GM12878 (cell line): ENCODE measurements around the gene BRF1. TPM values are rescaled to one million over a fixed set of nuclear protein-coding genes. Genes with fewer than 3 reads are reported as not detected.

Experiments
- ATAC-seq: fragments of 200-7000 bp; cut with Tn5 transposase; 3 replicates; pipeline ENCODE4 v1.9.1; 2020; ENCODE audit warnings: mild to moderate bottlenecking, moderate library complexity
- BruUV-seq: library from RNA; stranded (reverse); fragments of 400-500 nt; replicated peaks from 2 replicates; lab custom pipeline; 2021; lab: Mats Ljungman, UMichigan
- CTCF ChIA-PET: fragments of 300-600 bp; sonication (Branson Sonifier 250); formaldehyde crosslinking; extraction: SDS; loops from one replicate; lab custom pipeline; 2021; ENCODE audit warnings: inconsistent platforms; lab: Yijun Ruan, JAX
- POLR2A ChIA-PET: fragments of 350-600 bp; formaldehyde crosslinking; extraction: SDS; loops from one replicate; lab custom pipeline; 2021; ENCODE audit warnings: inconsistent platforms; lab: Charles Lee
- RAD21 ChIA-PET: fragments of 300-600 bp; sonication (Branson Sonifier 250); formaldehyde crosslinking; loops from one replicate; lab custom pipeline; 2023; ENCODE audit warnings: antibody characterized with exemption; ENCODE audit not compliant: unreplicated experiment; lab: Charles Lee
- SMC1A ChIA-PET: fragments of 300-600 bp; sonication (Branson Sonifier 250); formaldehyde crosslinking; loops from one replicate; lab custom pipeline; 2023; ENCODE audit not compliant: unreplicated experiment, uncharacterized antibody; lab: Charles Lee
- DNase-seq: peaks from one replicate; pipeline ENCODE4 v3.0.0-alpha.2; 2011; ENCODE audit warnings: low read depth, low spot score
- FAIRE-seq: peaks from 3 replicates; lab custom pipeline; 2011; peaks lifted over from hg19 to GRCh38; lab: Jason Lieb, UNC
- H2AFZ ChIP-seq: 2 replicates; pipeline ENCODE4 v1.6.0; 2011; ENCODE audit warnings: low read depth, low read length, control low read depth; ENCODE audit not compliant: control insufficient read depth
- H3K27ac ChIP-seq: 2 replicates; pipeline ENCODE4 v1.5.1; 2011; ENCODE audit warnings: control low read depth; ENCODE audit not compliant: control insufficient read depth, insufficient read depth
- H3K27me3 ChIP-seq, 2 experiments: replicated peaks in 1 of 2; 2 replicates each; pipeline versions ENCODE4 v1.6.0 to v1.6.1; 2011; ENCODE audit warnings: low read length in 1 of 2; ENCODE audit not compliant: control insufficient read depth in 2 of 2, insufficient read depth in 2 of 2
- H3K36me3 ChIP-seq, 2 experiments: 2 replicates each; pipeline ENCODE4 v1.5.1; 2011; ENCODE audit warnings: low read length in 1 of 2; ENCODE audit not compliant: control insufficient read depth in 2 of 2, insufficient read depth in 2 of 2
- H3K4me1 ChIP-seq: 2 replicates; pipeline ENCODE4 v1.6.1; 2011; ENCODE audit warnings: mild to moderate bottlenecking, low read length, moderate library complexity, mixed read lengths; ENCODE audit not compliant: control insufficient read depth, insufficient read depth
- H3K4me2 ChIP-seq: 2 replicates; pipeline ENCODE4 v1.6.0; 2011; ENCODE audit warnings: control low read depth; ENCODE audit not compliant: control insufficient read depth, insufficient read depth
- H3K4me3 ChIP-seq: fragments of 200-600 bp; sonication (generic); 2 replicates; pipeline ENCODE4 v1.5.1; 2016
- H3K79me2 ChIP-seq: 2 replicates; pipeline ENCODE4 v1.6.0; 2011; ENCODE audit warnings: low read length; ENCODE audit not compliant: control insufficient read depth, insufficient read depth
- H3K9ac ChIP-seq: 2 replicates; pipeline ENCODE4 v1.8.0; 2011; ENCODE audit warnings: low read length, control low read depth, mixed read lengths; ENCODE audit not compliant: control insufficient read depth, insufficient read depth
- H3K9me3 ChIP-seq: replicated peaks from 3 replicates; pipeline ENCODE4 v1.5.1; 2011; ENCODE audit warnings: mild to moderate bottlenecking, low read length; ENCODE audit not compliant: control insufficient read depth, insufficient read depth
- H4K20me1 ChIP-seq: 2 replicates; pipeline ENCODE4 v1.6.0; 2011; ENCODE audit not compliant: control insufficient read depth, insufficient read depth
- BACH1 ChIP-seq: fragments of 450-650 bp; IDR thresholded peaks from 2 replicates; pipeline ENCODE4 v1.6.1; 2017; ENCODE audit warnings: mild to moderate bottlenecking, borderline replicate concordance
- CBX3 ChIP-seq: fragments of 200-600 bp; sonication (generic); IDR thresholded peaks from 2 replicates; pipeline ENCODE4 v1.6.1; 2016; ENCODE audit warnings: low read depth, borderline replicate concordance
- EGR1 ChIP-seq, 2 experiments: IDR thresholded peaks; 1 replicate in 1 of 2; 2 replicates in 1 of 2; pipeline ENCODE4 v1.6.1; 2011 to 2012; ENCODE audit warnings: low read depth in 2 of 2, low read length in 2 of 2, borderline replicate concordance in 1 of 2, mild to moderate bottlenecking in 1 of 2, moderate library complexity in 1 of 2
- IRF3 ChIP-seq: fragments of 450-650 bp; IDR thresholded peaks from 2 replicates; pipeline ENCODE4 v1.6.1; 2014; ENCODE audit warnings: mild to moderate bottlenecking
- KLF5 ChIP-seq: fragments of 450-650 bp; IDR thresholded peaks from 2 replicates; pipeline ENCODE4 v1.6.1; 2014; ENCODE audit warnings: mild to moderate bottlenecking; ENCODE audit not compliant: partially characterized antibody
- MEF2A ChIP-seq: IDR thresholded peaks from 2 replicates; pipeline ENCODE4 v1.6.1; 2011; ENCODE audit warnings: low read depth, mild to moderate bottlenecking, low read length, moderate library complexity; ENCODE audit not compliant: insufficient read depth
- MLLT1 ChIP-seq: fragments of 450-650 bp; IDR thresholded peaks from 2 replicates; pipeline ENCODE4 v1.6.1; 2016; ENCODE audit warnings: mild to moderate bottlenecking
- RB1 ChIP-seq: fragments of 450-650 bp; formaldehyde crosslinking; IDR thresholded peaks from 2 replicates; pipeline ENCODE4 v1.6.1; 2017; ENCODE audit warnings: mild to moderate bottlenecking, borderline replicate concordance
- REST ChIP-seq: IDR thresholded peaks from 2 replicates; pipeline ENCODE4 v1.6.1; 2012; ENCODE audit warnings: mild to moderate bottlenecking, low read depth, low read length
- SMAD5 ChIP-seq: IDR thresholded peaks from 2 replicates; pipeline ENCODE4 v1.6.1; 2016; ENCODE audit warnings: antibody characterized with exemption, low read depth
- SMARCA5 ChIP-seq: fragments of 450-650 bp; IDR thresholded peaks from 2 replicates; pipeline ENCODE4 v1.6.1; 2017; ENCODE audit warnings: mild to moderate bottlenecking
- WGBS: methylation state at CpG from one replicate; pipeline ENCODE4 v1.1.6; 2016; ENCODE audit warnings: low lambda C conversion rate; ENCODE audit not compliant: insufficient replicate concordance, insufficient coverage; ENCODE audit errors: missing lambda C conversion rate; 5-methylcytosine and 5-hydroxymethylcytosine counted together
- in situ Hi-C: fragments of 300-500 bp; cut with MboI; formaldehyde crosslinking; loops from 9 replicates; pipeline ENCODE4 v1.14.3; 2018; ENCODE audit warnings: mixed read lengths
- intact Hi-C: fragments of 100-400 bp; cut with micrococcal nuclease; formaldehyde crosslinking; loops from one replicate; pipeline ENCODE4 v1.14.2; 2022; ENCODE audit not compliant: unreplicated experiment
- polyA plus RNA-seq, 11 experiments: library from polyadenylated mRNA; depleted of rRNA in 4 of 11; unstranded in 6 of 11; stranded (reverse) in 5 of 11; fragments of >200 nt; fragmentation: Nextera tagmentation in 4 of 11; fragmentation: Illumina TruSeq in 1 of 11; extraction: Ambion mirVana in 4 of 11; extraction: Trizol in 1 of 11; gene quantifications; 1 replicate in 1 of 11; 2 replicates in 10 of 11; pipeline versions ENCODE4 v1.2.1 to v1.2.3, GENCODE V29; 2011 to 2016; ENCODE audit warnings: inconsistent platforms in 2 of 11, missing spikeins in 2 of 11, low read depth in 1 of 11
- total RNA-seq, 4 experiments: library from RNA; depleted of rRNA in 3 of 4; stranded (reverse); fragments of >200 nt in 3 of 4; fragmentation: Illumina TruSeq in 1 of 4; extraction: Trizol in 1 of 4; gene quantifications; 2 replicates each; pipeline versions ENCODE4 v1.2.1 to v1.2.3, GENCODE V29; 2013 to 2021
- TF ChIP-seq, protein P1 (sequence below): IDR thresholded peaks from 2 replicates; pipeline ENCODE4 v1.6.1; 2012; ENCODE audit warnings: improper control_type of control experiment, low read depth, low read length; ENCODE audit not compliant: insufficient replicate concordance

Gene BRF1
- total and polyA plus RNA-seq, 10 of the 15 experiments (the other 5 are each of a cell fraction or from before 2014, with no cell fraction given) = 0.21 to 33.5 (median 10.7) TPM

- no peak overlapping the region for H3K9ac ChIP-seq
- no peak overlapping the region for H3K27ac ChIP-seq
- H3K4me3 ChIP-seq = no peak overlapping the region
- no peaks in the 10 kb centered on the region for H3K27me3 ChIP-seq
- H4K20me1 ChIP-seq = no peaks in the 10 kb centered on the region
- ATAC-seq (no peak), DNase-seq (no peak), FAIRE-seq (no peak)
- no peaks in the 10 kb centered on the region for H3K4me1 ChIP-seq
- SMC1A ChIA-PET = no interaction called here
- POLR2A ChIA-PET = no interaction called here
- RAD21 ChIA-PET = no interaction called here
- H3K36me3 ChIP-seq = peaks cover 5% of the 10 kb centered on the region in 2 experiments; a peak in 3 of 4 replicates
- no peaks in the 10 kb centered on the region for H3K79me2 ChIP-seq
- H3K9me3 ChIP-seq = no peaks in the 10 kb centered on the region; the same call in 2 of the 3 replicates
- intact Hi-C loops = no loop called here
- 96% methylated on average over 24 of the region's 31 CpGs for WGBS
- in situ Hi-C loops = no loop called here
- H2AFZ ChIP-seq = no peak overlapping the region
- H3K4me2 ChIP-seq = no peak overlapping the region
- no TSS peak for BruUV-seq
- CTCF ChIA-PET = no interaction called here
- no peak for TF ChIP-seq IRF3
- TF ChIP-seq EGR1 (IDR thresholded peaks at IDR 0.05; ENCODE audit: borderline replicate concordance in 1 of 2, low read depth in 2 of 2, low read length in 2 of 2) = no peak
- no peak for TF ChIP-seq RB1
- TF ChIP-seq KLF5 = no peak
- TF ChIP-seq MLLT1 = no peak
- TF ChIP-seq MEF2A = no peak
- TF ChIP-seq SMARCA5 = no peak
- TF ChIP-seq REST = no peak
- TF ChIP-seq SMAD5 = no peak
- TF ChIP-seq, protein P1, sequence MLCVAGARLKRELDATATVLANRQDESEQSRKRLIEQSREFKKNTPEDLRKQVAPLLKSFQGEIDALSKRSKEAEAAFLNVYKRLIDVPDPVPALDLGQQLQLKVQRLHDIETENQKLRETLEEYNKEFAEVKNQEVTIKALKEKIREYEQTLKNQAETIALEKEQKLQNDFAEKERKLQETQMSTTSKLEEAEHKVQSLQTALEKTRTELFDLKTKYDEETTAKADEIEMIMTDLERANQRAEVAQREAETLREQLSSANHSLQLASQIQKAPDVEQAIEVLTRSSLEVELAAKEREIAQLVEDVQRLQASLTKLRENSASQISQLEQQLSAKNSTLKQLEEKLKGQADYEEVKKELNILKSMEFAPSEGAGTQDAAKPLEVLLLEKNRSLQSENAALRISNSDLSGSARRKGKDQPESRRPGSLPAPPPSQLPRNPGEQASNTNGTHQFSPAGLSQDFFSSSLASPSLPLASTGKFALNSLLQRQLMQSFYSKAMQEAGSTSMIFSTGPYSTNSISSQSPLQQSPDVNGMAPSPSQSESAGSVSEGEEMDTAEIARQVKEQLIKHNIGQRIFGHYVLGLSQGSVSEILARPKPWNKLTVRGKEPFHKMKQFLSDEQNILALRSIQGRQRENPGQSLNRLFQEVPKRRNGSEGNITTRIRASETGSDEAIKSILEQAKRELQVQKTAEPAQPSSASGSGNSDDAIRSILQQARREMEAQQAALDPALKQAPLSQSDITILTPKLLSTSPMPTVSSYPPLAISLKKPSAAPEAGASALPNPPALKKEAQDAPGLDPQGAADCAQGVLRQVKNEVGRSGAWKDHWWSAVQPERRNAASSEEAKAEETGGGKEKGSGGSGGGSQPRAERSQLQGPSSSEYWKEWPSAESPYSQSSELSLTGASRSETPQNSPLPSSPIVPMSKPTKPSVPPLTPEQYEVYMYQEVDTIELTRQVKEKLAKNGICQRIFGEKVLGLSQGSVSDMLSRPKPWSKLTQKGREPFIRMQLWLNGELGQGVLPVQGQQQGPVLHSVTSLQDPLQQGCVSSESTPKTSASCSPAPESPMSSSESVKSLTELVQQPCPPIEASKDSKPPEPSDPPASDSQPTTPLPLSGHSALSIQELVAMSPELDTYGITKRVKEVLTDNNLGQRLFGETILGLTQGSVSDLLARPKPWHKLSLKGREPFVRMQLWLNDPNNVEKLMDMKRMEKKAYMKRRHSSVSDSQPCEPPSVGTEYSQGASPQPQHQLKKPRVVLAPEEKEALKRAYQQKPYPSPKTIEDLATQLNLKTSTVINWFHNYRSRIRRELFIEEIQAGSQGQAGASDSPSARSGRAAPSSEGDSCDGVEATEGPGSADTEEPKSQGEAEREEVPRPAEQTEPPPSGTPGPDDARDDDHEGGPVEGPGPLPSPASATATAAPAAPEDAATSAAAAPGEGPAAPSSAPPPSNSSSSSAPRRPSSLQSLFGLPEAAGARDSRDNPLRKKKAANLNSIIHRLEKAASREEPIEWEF = no peak
- no peak for TF ChIP-seq BACH1
- TF ChIP-seq CBX3 = no peak
Observed at GRCh38 chr14:105240811-105241576, 59.8 kb downstream of the BRF1 start.
